CD4-positive, alpha-beta T cell (primary cell): ENCODE measurements around the gene ETF1. TPM values are rescaled to one million over a fixed set of nuclear protein-coding genes. Genes with fewer than 3 reads are reported as not detected.

ENCODE experiments used
- ATAC-seq: fragments of 200-7000 bp; cut with Tn5 transposase; one replicate; pipeline ENCODE4 v1.10.0; 2022; ENCODE audit warnings: mild to moderate bottlenecking; ENCODE audit not compliant: poor library complexity
- CTCF ChIA-PET: fragments of 350-600 bp; sonication (Branson Sonifier 250); formaldehyde crosslinking; loops from one replicate; lab custom pipeline; 2021; ENCODE audit warnings: antibody characterized with exemption, inconsistent platforms; lab: Charles Lee
- POLR2A ChIA-PET: fragments of 350-600 bp; sonication (Branson Sonifier 250); formaldehyde crosslinking; loops from one replicate; lab custom pipeline; 2021; ENCODE audit warnings: antibody characterized with exemption, inconsistent platforms; lab: Charles Lee
- DNase-seq, 14 experiments: peaks; one replicate each; pipeline ENCODE4 v3.0.0-alpha.2; 2013 to 2020; ENCODE audit warnings: mixed read lengths in 2 of 14
- H3K27ac ChIP-seq, 2 donors: one replicate each; pipeline versions ENCODE4 v1.5.1 to v1.7.0; 2013; ENCODE audit warnings: low read length in 2 of 2, low read depth in 1 of 2, mild to moderate bottlenecking in 1 of 2
- H3K27me3 ChIP-seq, 2 experiments: 1 replicate in 1 of 2; 2 replicates in 1 of 2; pipeline versions ENCODE4 v1.6.1 to v1.7.0; 2013; ENCODE audit warnings: low read length in 2 of 2, control low read depth in 1 of 2, mild to moderate bottlenecking in 1 of 2, moderate library complexity in 1 of 2; ENCODE audit not compliant: insufficient read depth in 2 of 2, control insufficient read depth in 1 of 2
- H3K36me3 ChIP-seq: one replicate; pipeline ENCODE4 v1.6.1; 2013; ENCODE audit warnings: low read length, control low read depth; ENCODE audit not compliant: insufficient read depth
- H3K4me1 ChIP-seq: one replicate; pipeline ENCODE4 v1.6.1; 2013; ENCODE audit warnings: low read length, control low read depth; ENCODE audit not compliant: insufficient read depth
- H3K4me3 ChIP-seq: one replicate; pipeline ENCODE4 v1.5.1; 2013; ENCODE audit warnings: mild to moderate bottlenecking, low read length, moderate library complexity
- H3K9me3 ChIP-seq, 2 experiments: 1 replicate in 1 of 2; 2 replicates in 1 of 2; pipeline versions ENCODE4 v1.6.1 to v1.7.0; 2013; ENCODE audit warnings: low read length in 2 of 2, mild to moderate bottlenecking in 2 of 2, control low read depth in 1 of 2, moderate library complexity in 1 of 2; ENCODE audit not compliant: control insufficient read depth in 1 of 2, insufficient read depth in 1 of 2
- H3K27ac Mint-ChIP-seq: one replicate; pipeline ENCODE4 v1.8.0; 2020; ENCODE audit warnings: mixed read lengths
- H3K27me3 Mint-ChIP-seq: one replicate; pipeline ENCODE4 v1.8.0; 2021; ENCODE audit warnings: mixed read lengths
- H3K36me3 Mint-ChIP-seq: one replicate; pipeline ENCODE4 v1.8.0; 2021; ENCODE audit warnings: low read depth, mixed read lengths
- H3K4me1 Mint-ChIP-seq: one replicate; pipeline ENCODE4 v1.8.0; 2021; ENCODE audit warnings: low read depth, mixed read lengths
- H3K4me3 Mint-ChIP-seq: one replicate; pipeline ENCODE4 v1.8.0; 2020; ENCODE audit warnings: mild to moderate bottlenecking, mixed read lengths
- H3K9me3 Mint-ChIP-seq: one replicate; pipeline ENCODE4 v1.8.0; 2020; ENCODE audit warnings: mixed read lengths
- CTCF ChIP-seq: fragments of 200-600 bp; IDR thresholded peaks from one replicate; pipeline ENCODE4 v1.8.0; 2022; ENCODE audit warnings: antibody characterized with exemption, mild to moderate bottlenecking
- intact Hi-C, 2 experiments: fragments of 100-400 bp; cut with DNase I in 1 of 2; cut with micrococcal nuclease in 1 of 2; formaldehyde crosslinking; loops; one replicate each; pipeline versions ENCODE4 v1.15.1 to v1.9.0; 2023 to 2025; cut with DNase I, micrococcal nuclease
- total RNA-seq, 174 experiments: library from RNA in 2 of 174; stranded (reverse) in 2 of 174; gene quantifications; one replicate each; pipeline ENCODE4 v1.2.3 and lab custom pipeline; 2021 to 2026

ETF1 gene
- total RNA-seq, 2 experiments from 2014 or later = 178 to 187 TPM

- no peak for DNase-seq
- no peaks in the 10 kb centered on the region for H3K9me3 ChIP-seq
- no peak overlapping the region for H3K4me3 Mint-ChIP-seq
- no peak for TF ChIP-seq CTCF
- no peak for ATAC-seq
- peaks cover 4% of the 10 kb centered on the region for H3K36me3 ChIP-seq
- H3K9me3 Mint-ChIP-seq = no peaks in the 10 kb centered on the region
- POLR2A ChIA-PET = no interaction called here
- no peaks in the 10 kb centered on the region for H3K27me3 ChIP-seq
- H3K27ac ChIP-seq = no peak overlapping the region
- H3K4me3 ChIP-seq = no peak overlapping the region
- no peaks in the 10 kb centered on the region for H3K27me3 Mint-ChIP-seq
- CTCF ChIA-PET = no interaction called here
- peaks cover 16% of the 10 kb centered on the region for H3K4me1 Mint-ChIP-seq
- H3K36me3 Mint-ChIP-seq = peaks cover 10% of the 10 kb centered on the region
- no peak overlapping the region for H3K27ac Mint-ChIP-seq
- H3K4me1 ChIP-seq = peaks cover 9% of the 10 kb centered on the region
- intact Hi-C loops = no loop called here
These were observed 70.7 kb downstream of the ETF1 start for GRCh38 chr5:138472353-138472752.

- Mint-ChIP-seq H3K27ac (no peak overlapping the region), H3K9me3 (no peaks in the 10 kb centered on the region), H3K36me3 (peaks cover 12% of the 10 kb centered on the region), H3K4me3 (no peak overlapping the region), H3K27me3 (no peaks in the 10 kb centered on the region), H3K4me1 (peaks cover 26% of the 10 kb centered on the region)
- Histone ChIP-seq H3K36me3 (peaks cover 9% of the 10 kb centered on the region), H3K27me3 (no peaks in the 10 kb centered on the region), H3K4me3 (no peak overlapping the region), H3K4me1 (peaks cover 22% of the 10 kb centered on the region), H3K27ac (no peak overlapping the region), H3K9me3 (no peaks in the 10 kb centered on the region)
- TF ChIP-seq CTCF = no peak
- CTCF ChIA-PET = no interaction called here
- POLR2A ChIA-PET = no interaction called here
- intact Hi-C loops = no loop called here
- DNase-seq (no peak), ATAC-seq (no peak)
These were observed 72.0 kb downstream of the ETF1 start for GRCh38 chr5:138471052-138471361.

GRCh38 chr5:138470322-138471051 lies 72.5 kb downstream of the ETF1 start:
- H3K9me3 Mint-ChIP-seq = no peaks in the 10 kb centered on the region
- TF ChIP-seq CTCF = no peak
- H3K36me3 ChIP-seq = peaks cover 9% of the 10 kb centered on the region
- ChIA-PET POLR2A (no interaction called here), CTCF (no interaction called here)
- no peaks in the 10 kb centered on the region for H3K9me3 ChIP-seq
- intact Hi-C loops = no loop called here
- H3K27ac ChIP-seq = no peak overlapping the region
- H3K4me3 Mint-ChIP-seq = no peak overlapping the region
- ATAC-seq (no peak), DNase-seq (no peak)
- H3K4me3 ChIP-seq = no peak overlapping the region
- H3K27me3 ChIP-seq = no peaks in the 10 kb centered on the region
- peaks cover 12% of the 10 kb centered on the region for H3K36me3 Mint-ChIP-seq
- H3K27ac Mint-ChIP-seq = no peak overlapping the region
- H3K4me1 ChIP-seq = peaks cover 27% of the 10 kb centered on the region
- H3K4me1 Mint-ChIP-seq = peaks cover 26% of the 10 kb centered on the region
- H3K27me3 Mint-ChIP-seq = no peaks in the 10 kb centered on the region
